A673 (cell line): Measurements from ENCODE around the gene LEPROT. TPM values are rescaled to one million over a fixed set of nuclear protein-coding genes. Genes with fewer than 3 reads are reported as not detected.

Experiments
- BruUV-seq: library from RNA; stranded (reverse); fragments of 400-500 nt; replicated peaks from 2 replicates; lab custom pipeline; 2021; lab: Mats Ljungman, UMichigan
- CTCF ChIA-PET: fragments of 300-600 bp; sonication (Branson Sonifier 250); formaldehyde crosslinking; loops from one replicate; lab custom pipeline; 2022; ENCODE audit warnings: antibody characterized with exemption; lab: Charles Lee
- POLR2A ChIA-PET: fragments of 300-600 bp; sonication (Branson Sonifier 250); formaldehyde crosslinking; loops from one replicate; lab custom pipeline; 2022; ENCODE audit warnings: antibody characterized with exemption; ENCODE audit not compliant: low non-redundant PET; lab: Charles Lee
- DNase-seq: peaks from one replicate; pipeline ENCODE4 v3.0.0-alpha.2; 2015; ENCODE audit warnings: low spot score
- H3K27ac ChIP-seq: fragments of 200-600 bp; sonication (generic); 2 replicates; pipeline ENCODE4 v1.5.1; 2016; ENCODE audit warnings: mixed run types, low read depth, mild to moderate bottlenecking, mixed read lengths, antibody characterized with exemption, low read length; ENCODE audit not compliant: poor library complexity, severe bottlenecking
- H3K27me3 ChIP-seq: fragments of 200-600 bp; sonication (generic); replicated peaks from 2 replicates; pipeline ENCODE4 v1.6.1; 2017; ENCODE audit warnings: mixed run types, low read depth, mild to moderate bottlenecking, mixed read lengths, antibody characterized with exemption, low read length; ENCODE audit not compliant: insufficient read depth, poor library complexity
- H3K36me3 ChIP-seq: fragments of 200-600 bp; sonication (generic); 2 replicates; pipeline ENCODE4 v1.6.1; 2016; ENCODE audit warnings: mixed run types, mild to moderate bottlenecking, mixed read lengths, antibody characterized with exemption, low read length; ENCODE audit not compliant: insufficient read depth, poor library complexity, severe bottlenecking
- H3K4me1 ChIP-seq: fragments of 200-600 bp; sonication (generic); 2 replicates; pipeline ENCODE4 v1.6.1; 2017; ENCODE audit warnings: mixed run types, mild to moderate bottlenecking, mixed read lengths, antibody characterized with exemption, low read length; ENCODE audit not compliant: insufficient read depth, poor library complexity, severe bottlenecking
- H3K4me3 ChIP-seq: fragments of 200-600 bp; sonication (generic); 2 replicates; pipeline ENCODE4 v1.5.1; 2016; ENCODE audit warnings: low read depth, mixed run types, mild to moderate bottlenecking, mixed read lengths, low read length; ENCODE audit not compliant: poor library complexity, severe bottlenecking
- H3K9me3 ChIP-seq: fragments of 200-600 bp; sonication (generic); 2 replicates; pipeline ENCODE4 v1.6.1; 2016; ENCODE audit warnings: mixed run types, low read depth, mild to moderate bottlenecking, mixed read lengths, antibody characterized with exemption, low read length; ENCODE audit not compliant: poor library complexity, severe bottlenecking
- EZH2 ChIP-seq: fragments of 200-600 bp; sonication (generic); IDR thresholded peaks from 2 replicates; pipeline ENCODE4 v1.6.1; 2017; ENCODE audit warnings: borderline replicate concordance, low read depth, mild to moderate bottlenecking, mixed read lengths, antibody characterized with exemption, low read length; ENCODE audit not compliant: poor library complexity, severe bottlenecking
- intact Hi-C: fragments of 100-400 bp; cut with micrococcal nuclease; formaldehyde crosslinking; loops from one replicate; pipeline ENCODE4 v1.10.0; 2022; ENCODE audit not compliant: unreplicated experiment
- total RNA-seq: library from RNA; stranded (reverse); gene quantifications from 2 replicates; pipeline ENCODE4 v1.2.3, GENCODE V29; 2021
- TF ChIP-seq, protein P1 (sequence below): fragments of 300-800, 200-600 bp; sonication (generic); conservative IDR thresholded peaks from 2 replicates; pipeline ENCODE4 v1.5.1; 2017; ENCODE audit warnings: low read depth, mild to moderate bottlenecking, antibody characterized with exemption, low read length, moderate library complexity, mixed read lengths

The LEPROT gene
- total RNA-seq, 1 experiment from 2014 or later, result 24.8 TPM

DNA sequence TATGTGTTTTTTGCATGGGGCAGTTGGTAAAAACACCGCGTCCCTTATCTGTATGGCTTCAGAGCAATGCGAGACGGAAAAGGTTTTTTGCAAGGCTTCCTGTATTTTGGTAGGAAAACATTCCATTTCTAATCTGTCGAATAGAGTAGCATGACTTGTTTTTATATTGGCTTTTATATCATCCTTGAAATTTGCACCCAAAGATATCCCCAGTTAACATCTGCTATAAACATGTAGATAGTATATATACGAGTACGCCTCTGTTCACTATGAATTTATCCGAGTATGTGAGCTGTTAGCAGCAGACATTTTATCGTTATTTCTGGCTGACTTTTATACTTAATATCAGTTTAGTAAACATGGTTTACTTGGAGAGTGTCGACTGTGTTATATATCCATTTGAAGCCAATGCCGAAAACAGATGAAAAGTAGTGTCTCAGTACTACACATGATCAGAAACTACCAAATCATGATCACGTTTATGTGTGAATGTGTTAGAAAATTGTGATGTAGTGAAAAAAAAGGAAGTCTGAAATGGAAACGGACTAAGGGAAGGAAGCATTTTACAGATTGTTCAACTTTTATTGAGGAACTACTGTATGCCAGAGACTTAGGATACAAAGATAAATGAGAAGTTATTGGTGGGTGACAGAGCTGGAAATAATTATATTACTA lies 1.0 kb downstream of the LEPROT start:
- peak overlapping the region; percentile 89 for H3K27ac ChIP-seq
- H3K9me3 ChIP-seq, result no peaks in the 10 kb centered on the region
- H3K4me1 ChIP-seq, result peaks cover 5% of the 10 kb centered on the region
- TSS peak; percentile 55 for BruUV-seq
- no peaks in the 10 kb centered on the region for H3K27me3 ChIP-seq
- ChIA-PET CTCF (interaction anchor here (0.6 kb wide), 1 partner anchor 193 kb away, joined by 3 read pairs; no protein-coding TSS in a partner anchor), POLR2A (interaction anchor here (0.6 kb wide), 1 partner anchor 19 kb away, joined by 3 read pairs; no protein-coding TSS in a partner anchor)
- intact Hi-C loops, result loop anchor here (5.0 kb wide), 1 partner anchor 169 kb away; no protein-coding TSS in a partner anchor
- TF ChIP-seq EZH2, result no peak
- TF ChIP-seq, protein P1, sequence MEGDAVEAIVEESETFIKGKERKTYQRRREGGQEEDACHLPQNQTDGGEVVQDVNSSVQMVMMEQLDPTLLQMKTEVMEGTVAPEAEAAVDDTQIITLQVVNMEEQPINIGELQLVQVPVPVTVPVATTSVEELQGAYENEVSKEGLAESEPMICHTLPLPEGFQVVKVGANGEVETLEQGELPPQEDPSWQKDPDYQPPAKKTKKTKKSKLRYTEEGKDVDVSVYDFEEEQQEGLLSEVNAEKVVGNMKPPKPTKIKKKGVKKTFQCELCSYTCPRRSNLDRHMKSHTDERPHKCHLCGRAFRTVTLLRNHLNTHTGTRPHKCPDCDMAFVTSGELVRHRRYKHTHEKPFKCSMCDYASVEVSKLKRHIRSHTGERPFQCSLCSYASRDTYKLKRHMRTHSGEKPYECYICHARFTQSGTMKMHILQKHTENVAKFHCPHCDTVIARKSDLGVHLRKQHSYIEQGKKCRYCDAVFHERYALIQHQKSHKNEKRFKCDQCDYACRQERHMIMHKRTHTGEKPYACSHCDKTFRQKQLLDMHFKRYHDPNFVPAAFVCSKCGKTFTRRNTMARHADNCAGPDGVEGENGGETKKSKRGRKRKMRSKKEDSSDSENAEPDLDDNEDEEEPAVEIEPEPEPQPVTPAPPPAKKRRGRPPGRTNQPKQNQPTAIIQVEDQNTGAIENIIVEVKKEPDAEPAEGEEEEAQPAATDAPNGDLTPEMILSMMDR, result no peak
- H3K36me3 ChIP-seq, result peaks cover 4% of the 10 kb centered on the region
- no peak for DNase-seq
- peak overlapping the region; percentile 66 for H3K4me3 ChIP-seq

DNA sequence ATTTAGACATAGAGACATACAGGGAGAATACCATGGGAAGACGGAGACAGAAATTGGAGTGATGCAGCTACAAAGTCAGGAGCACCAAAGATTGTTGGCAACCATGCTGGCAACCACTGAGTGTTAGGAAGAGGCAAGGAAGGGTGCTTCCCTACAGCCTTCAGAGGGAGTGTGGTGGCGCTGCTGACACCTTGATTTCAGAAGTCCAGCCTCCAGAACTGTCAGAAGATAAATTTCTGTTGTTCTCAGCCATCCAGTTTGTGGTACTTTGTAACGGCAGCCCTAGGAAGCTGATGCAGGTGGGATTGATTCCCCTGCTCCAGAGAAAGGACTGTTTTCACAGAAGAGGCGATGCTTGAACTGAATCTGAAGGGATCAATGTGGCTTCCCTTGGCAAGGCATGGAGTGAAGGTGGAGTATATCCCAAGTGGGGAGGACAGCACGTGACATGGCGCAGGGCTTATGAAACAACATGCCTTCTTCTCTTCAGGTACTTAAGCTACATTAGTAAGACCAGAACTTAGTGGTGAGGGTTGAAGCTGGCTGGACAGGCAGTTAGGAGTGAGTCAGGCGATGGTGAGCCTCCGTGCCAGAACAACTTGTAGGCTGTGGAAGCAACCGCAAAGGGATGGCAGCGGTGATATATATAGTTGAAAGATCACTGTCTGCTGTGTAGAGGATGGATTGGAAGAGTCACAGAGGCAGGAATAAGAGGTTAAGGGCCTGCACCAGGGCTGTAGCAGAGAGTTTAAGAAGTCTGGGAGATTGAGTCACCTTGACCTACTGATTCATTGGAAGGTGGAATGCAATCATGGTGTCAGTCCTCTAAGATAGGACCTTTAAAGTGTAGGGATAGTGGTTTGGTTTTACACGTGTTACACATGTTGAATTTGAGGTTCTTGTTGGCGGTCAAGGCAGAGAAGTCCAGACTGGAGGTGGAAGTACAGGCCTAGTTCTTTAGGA lies 2.1 kb downstream of the LEPROT start:
- H3K27ac ChIP-seq, result no peak overlapping the region
- CTCF ChIA-PET, result no interaction called here
- intact Hi-C loops, result loop anchor here (5.0 kb wide), 1 partner anchor 170 kb away; no protein-coding TSS in a partner anchor
- no peaks in the 10 kb centered on the region for H3K9me3 ChIP-seq
- H3K4me3 ChIP-seq, result no peak overlapping the region
- no peaks in the 10 kb centered on the region for H3K27me3 ChIP-seq
- no peak for DNase-seq
- no TSS peak for BruUV-seq
- TF ChIP-seq EZH2, result no peak
- TF ChIP-seq, protein P1, result no peak
- H3K36me3 ChIP-seq, result peaks cover 8% of the 10 kb centered on the region
- POLR2A ChIA-PET, result interaction anchor here (0.6 kb wide), 1 partner anchor 17 kb away, joined by 4 read pairs; no protein-coding TSS in a partner anchor
- peaks cover 5% of the 10 kb centered on the region for H3K4me1 ChIP-seq

DNA sequence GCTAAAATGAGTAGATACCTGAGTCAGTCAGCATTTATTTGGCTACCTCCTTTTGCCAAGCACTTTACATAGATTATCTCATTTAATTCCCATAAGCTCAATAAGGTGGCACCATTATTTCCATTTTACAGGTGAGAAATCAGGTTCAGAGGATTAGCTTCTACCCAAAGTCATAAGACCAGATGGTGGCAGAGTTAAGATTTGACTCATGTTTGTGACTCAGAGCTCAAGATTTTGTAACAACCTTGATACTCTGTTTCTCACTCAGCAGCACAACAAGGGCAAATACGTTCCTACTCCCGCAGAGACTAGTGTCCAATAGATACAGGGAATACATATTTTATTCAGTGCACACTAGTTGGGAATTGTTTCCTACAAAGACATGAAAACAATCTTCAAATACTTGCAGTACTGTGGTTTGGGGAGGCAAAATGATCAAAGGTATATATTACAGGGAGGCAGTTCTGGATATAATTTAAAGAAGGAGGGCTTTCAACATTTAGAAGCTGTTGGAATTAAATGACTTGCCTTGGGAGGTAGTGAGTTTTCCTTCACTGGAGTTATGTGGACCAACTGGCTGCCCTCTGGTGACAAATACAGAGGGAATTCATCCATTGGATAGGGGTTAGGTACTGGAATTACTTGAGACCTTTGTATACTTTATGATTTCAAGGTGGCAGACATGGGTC lies 3.6 kb downstream of the LEPROT start:
- Histone ChIP-seq H3K4me1 (peaks cover 5% of the 10 kb centered on the region), H3K4me3 (no peak overlapping the region), H3K36me3 (peaks cover 8% of the 10 kb centered on the region), H3K27me3 (no peaks in the 10 kb centered on the region), H3K9me3 (no peaks in the 10 kb centered on the region), H3K27ac (no peak overlapping the region)
- POLR2A ChIA-PET, result no interaction called here
- CTCF ChIA-PET, result no interaction called here
- TF ChIP-seq EZH2, result no peak
- TF ChIP-seq, protein P1, result no peak
- BruUV-seq, result no TSS peak
- DNase-seq, result no peak
- intact Hi-C loops, result loop anchor here (5.0 kb wide), 1 partner anchor 172 kb away; no protein-coding TSS in a partner anchor
